HL-60 (cell line): ENCODE data around the gene CTTNBP2NL.

ENCODE experiments used
- CTCF ChIP-seq: IDR thresholded peaks from one replicate; pipeline ENCODE4 v1.5.1; 2011; ENCODE audit warnings: low read length, control low read depth, inconsistent platforms; ENCODE audit not compliant: insufficient read depth
- GABPA ChIP-seq: IDR thresholded peaks from 2 replicates; pipeline ENCODE4 v1.6.1; 2012; ENCODE audit warnings: low read depth
- POLR2AphosphoS5 ChIP-seq: IDR thresholded peaks from 2 replicates; pipeline ENCODE4 v1.6.1; 2012; ENCODE audit warnings: low read depth

GRCh38 chr1:112440574-112440973 is 44.6 kb downstream of the CTTNBP2NL start:
- no peak for TF ChIP-seq POLR2AphosphoS5
- TF ChIP-seq CTCF: no peak
- TF ChIP-seq GABPA: no peak
